ENCODE data around the gene LRIT1.

DNA sequence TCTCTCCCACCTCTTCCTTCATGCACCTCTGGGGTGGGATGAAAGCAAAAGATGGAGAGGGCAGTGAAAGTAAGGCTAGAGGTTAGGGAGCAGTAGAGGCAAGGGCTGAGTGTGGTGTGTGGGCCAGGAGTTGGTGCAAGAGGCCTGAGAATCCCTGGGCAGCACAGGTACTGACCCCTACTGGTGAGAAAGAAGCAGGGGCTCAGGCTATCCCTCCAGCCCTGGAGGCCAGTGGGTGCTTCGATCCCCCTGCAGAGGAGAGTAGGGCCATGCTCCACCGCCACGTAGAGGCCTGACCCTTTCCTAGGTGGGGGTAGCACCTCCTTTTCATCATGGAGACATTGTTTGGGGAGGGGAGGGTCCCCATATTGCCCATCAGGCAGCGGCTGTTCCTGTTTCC is 37.2 kb downstream of the LRIT1 start:
- TF ChIP-seq, protein P1, sequence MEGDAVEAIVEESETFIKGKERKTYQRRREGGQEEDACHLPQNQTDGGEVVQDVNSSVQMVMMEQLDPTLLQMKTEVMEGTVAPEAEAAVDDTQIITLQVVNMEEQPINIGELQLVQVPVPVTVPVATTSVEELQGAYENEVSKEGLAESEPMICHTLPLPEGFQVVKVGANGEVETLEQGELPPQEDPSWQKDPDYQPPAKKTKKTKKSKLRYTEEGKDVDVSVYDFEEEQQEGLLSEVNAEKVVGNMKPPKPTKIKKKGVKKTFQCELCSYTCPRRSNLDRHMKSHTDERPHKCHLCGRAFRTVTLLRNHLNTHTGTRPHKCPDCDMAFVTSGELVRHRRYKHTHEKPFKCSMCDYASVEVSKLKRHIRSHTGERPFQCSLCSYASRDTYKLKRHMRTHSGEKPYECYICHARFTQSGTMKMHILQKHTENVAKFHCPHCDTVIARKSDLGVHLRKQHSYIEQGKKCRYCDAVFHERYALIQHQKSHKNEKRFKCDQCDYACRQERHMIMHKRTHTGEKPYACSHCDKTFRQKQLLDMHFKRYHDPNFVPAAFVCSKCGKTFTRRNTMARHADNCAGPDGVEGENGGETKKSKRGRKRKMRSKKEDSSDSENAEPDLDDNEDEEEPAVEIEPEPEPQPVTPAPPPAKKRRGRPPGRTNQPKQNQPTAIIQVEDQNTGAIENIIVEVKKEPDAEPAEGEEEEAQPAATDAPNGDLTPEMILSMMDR (IDR thresholded peaks at IDR 0.05), result peak in 2 of 6 experiments; percentile 21 to 47
- no peak for TF ChIP-seq POLR2A (IDR thresholded peaks at IDR 0.05)
